Gastroesophageal sphincter (tissue), 3 donors: ENCODE results near the gene CTBP1.

Experiments used
- EP300 ChIP-seq: sonication (generic); formaldehyde crosslinking; IDR thresholded peaks from one replicate; pipeline ENCODE4 v1.6.1; 2017; ENCODE audit warnings: antibody characterized with exemption, mild to moderate bottlenecking
- POLR2A ChIP-seq, 2 donors: fragments of 450-650 bp; IDR thresholded peaks; one replicate each; pipeline ENCODE4 v1.6.1; 2017; ENCODE audit warnings: antibody characterized with exemption in 2 of 2, mild to moderate bottlenecking in 2 of 2, moderate library complexity in 1 of 2
- POLR2AphosphoS5 ChIP-seq: sonication (generic); formaldehyde crosslinking; IDR thresholded peaks from one replicate; pipeline ENCODE4 v1.6.1; 2017; ENCODE audit warnings: antibody characterized with exemption
- TF ChIP-seq, protein P1 (sequence below), 4 experiments: fragments of 200-600 bp in 2 of 4; fragments of 450-650 bp in 2 of 4; sonication (generic) in 1 of 4; IDR thresholded peaks; one replicate each; pipeline ENCODE4 v1.5.1; 2017 to 2019; ENCODE audit warnings: antibody characterized with exemption in 4 of 4, mild to moderate bottlenecking in 2 of 4, moderate library complexity in 2 of 4

GRCh38 chr4:1166509-1167243 lies 82.3 kb downstream of the CTBP1 start:
- no peak for TF ChIP-seq POLR2A (IDR thresholded peaks at IDR 0.05)
- TF ChIP-seq, protein P1, sequence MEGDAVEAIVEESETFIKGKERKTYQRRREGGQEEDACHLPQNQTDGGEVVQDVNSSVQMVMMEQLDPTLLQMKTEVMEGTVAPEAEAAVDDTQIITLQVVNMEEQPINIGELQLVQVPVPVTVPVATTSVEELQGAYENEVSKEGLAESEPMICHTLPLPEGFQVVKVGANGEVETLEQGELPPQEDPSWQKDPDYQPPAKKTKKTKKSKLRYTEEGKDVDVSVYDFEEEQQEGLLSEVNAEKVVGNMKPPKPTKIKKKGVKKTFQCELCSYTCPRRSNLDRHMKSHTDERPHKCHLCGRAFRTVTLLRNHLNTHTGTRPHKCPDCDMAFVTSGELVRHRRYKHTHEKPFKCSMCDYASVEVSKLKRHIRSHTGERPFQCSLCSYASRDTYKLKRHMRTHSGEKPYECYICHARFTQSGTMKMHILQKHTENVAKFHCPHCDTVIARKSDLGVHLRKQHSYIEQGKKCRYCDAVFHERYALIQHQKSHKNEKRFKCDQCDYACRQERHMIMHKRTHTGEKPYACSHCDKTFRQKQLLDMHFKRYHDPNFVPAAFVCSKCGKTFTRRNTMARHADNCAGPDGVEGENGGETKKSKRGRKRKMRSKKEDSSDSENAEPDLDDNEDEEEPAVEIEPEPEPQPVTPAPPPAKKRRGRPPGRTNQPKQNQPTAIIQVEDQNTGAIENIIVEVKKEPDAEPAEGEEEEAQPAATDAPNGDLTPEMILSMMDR (IDR thresholded peaks at IDR 0.05): no peak
- TF ChIP-seq EP300: no peak
- no peak for TF ChIP-seq POLR2AphosphoS5
